ENCODE results near the gene OTOF.

Gene OTOF

GRCh38 chr2:26516246-26516645 is 38.3 kb upstream of the OTOF start:
- no peaks in the 10 kb centered on the region for H3K79me2 ChIP-seq (ENCODE audit: control insufficient read depth, insufficient read depth, low read length)
- no peak overlapping the region for H4K8ac ChIP-seq (ENCODE audit: low read depth, low read length)
- H4K5ac ChIP-seq (ENCODE audit: low read length): no peak overlapping the region
- no peak for DNase-seq
- H2AK5ac ChIP-seq (ENCODE audit: low read length): no peak overlapping the region
- no peak overlapping the region for H3K23ac ChIP-seq (ENCODE audit: low read length)
- no peak overlapping the region for H2BK5ac ChIP-seq (ENCODE audit: low read length)
- no peak overlapping the region for H3K4ac ChIP-seq (ENCODE audit: low read depth, low read length)
- no peak overlapping the region for H3K4me3 ChIP-seq (ENCODE audit: low read length)
- no peak overlapping the region for H2BK120ac ChIP-seq (ENCODE audit: low read depth, low read length)
- no peaks in the 10 kb centered on the region for H3K36me3 ChIP-seq (ENCODE audit: control insufficient read depth, insufficient read depth, low read length)
- H3K18ac ChIP-seq (ENCODE audit: low read length): no peak overlapping the region
- H3K56ac ChIP-seq (ENCODE audit: low read length): no peak overlapping the region
- no peak overlapping the region for H3K9ac ChIP-seq (ENCODE audit: low read length)
- no peak overlapping the region for H3K4me2 ChIP-seq (ENCODE audit: low read length)
- H3K27ac ChIP-seq (ENCODE audit: low read depth, low read length): no peak overlapping the region
- H3K27me3 ChIP-seq (ENCODE audit: insufficient read depth, low read length, poor library complexity): no peaks in the 10 kb centered on the region
- no peak overlapping the region for H2BK15ac ChIP-seq (replicated peaks; ENCODE audit: low read depth)
- no CpG with 5 or more reads among the region's 10 CpGs for WGBS (ENCODE audit: extremely low coverage, insufficient coverage, low lambda C conversion rate)
- H3K4me1 ChIP-seq (ENCODE audit: control insufficient read depth, low read depth, low read length): no peaks in the 10 kb centered on the region
- H3K79me1 ChIP-seq (ENCODE audit: low read length): no peaks in the 10 kb centered on the region

- Histone ChIP-seq H3K27ac (ENCODE audit: low read depth, low read length) (no peak overlapping the region), H3K79me2 (ENCODE audit: control insufficient read depth, insufficient read depth, low read length) (no peaks in the 10 kb centered on the region), H4K5ac (ENCODE audit: low read length) (no peak overlapping the region), H3K23ac (ENCODE audit: low read length) (no peak overlapping the region), H3K9ac (ENCODE audit: low read length) (no peak overlapping the region), H3K18ac (ENCODE audit: low read length) (no peak overlapping the region), H3K79me1 (ENCODE audit: low read length) (no peaks in the 10 kb centered on the region), H3K27me3 (ENCODE audit: insufficient read depth, low read length, poor library complexity) (no peaks in the 10 kb centered on the region), H3K4me2 (ENCODE audit: low read length) (no peak overlapping the region), H3K4me3 (ENCODE audit: low read length) (no peak overlapping the region), H2BK5ac (ENCODE audit: low read length) (no peak overlapping the region), H4K8ac (ENCODE audit: low read depth, low read length) (no peak overlapping the region), H2BK120ac (ENCODE audit: low read depth, low read length) (no peak overlapping the region), H2BK15ac (replicated peaks; ENCODE audit: low read depth) (no peak overlapping the region), H3K56ac (ENCODE audit: low read length) (no peak overlapping the region), H3K36me3 (ENCODE audit: control insufficient read depth, insufficient read depth, low read length) (no peaks in the 10 kb centered on the region), H3K4ac (ENCODE audit: low read depth, low read length) (no peak overlapping the region), H3K4me1 (ENCODE audit: control insufficient read depth, low read depth, low read length) (no peaks in the 10 kb centered on the region), H2AK5ac (ENCODE audit: low read length) (no peak overlapping the region)
- no peak for DNase-seq
- no CpG with 5 or more reads among the region's 5 CpGs for WGBS (ENCODE audit: extremely low coverage, insufficient coverage, low lambda C conversion rate)
Measured at GRCh38 chr2:26515771-26516170, 37.8 kb upstream of the OTOF start.

GRCh38 chr2:26514045-26514444 is 36.1 kb upstream of the OTOF start:
- H2BK15ac ChIP-seq (replicated peaks; ENCODE audit: low read depth): no peak overlapping the region
- H3K4ac ChIP-seq (ENCODE audit: low read depth, low read length): no peak overlapping the region
- WGBS (ENCODE audit: extremely low coverage, insufficient coverage, low lambda C conversion rate): no CpG with 5 or more reads among the region's 7 CpGs
- no peaks in the 10 kb centered on the region for H3K36me3 ChIP-seq (ENCODE audit: control insufficient read depth, insufficient read depth, low read length)
- no peak overlapping the region for H3K18ac ChIP-seq (ENCODE audit: low read length)
- H4K5ac ChIP-seq (ENCODE audit: low read length): no peak overlapping the region
- H2BK5ac ChIP-seq (ENCODE audit: low read length): no peak overlapping the region
- no peak overlapping the region for H3K4me2 ChIP-seq (ENCODE audit: low read length)
- no peak overlapping the region for H4K8ac ChIP-seq (ENCODE audit: low read depth, low read length)
- no peak overlapping the region for H3K23ac ChIP-seq (ENCODE audit: low read length)
- DNase-seq: no peak
- H3K56ac ChIP-seq (ENCODE audit: low read length): no peak overlapping the region
- no peaks in the 10 kb centered on the region for H3K79me1 ChIP-seq (ENCODE audit: low read length)
- no peak overlapping the region for H3K9ac ChIP-seq (ENCODE audit: low read length)
- H2BK120ac ChIP-seq (ENCODE audit: low read depth, low read length): no peak overlapping the region
- no peaks in the 10 kb centered on the region for H3K27me3 ChIP-seq (ENCODE audit: insufficient read depth, low read length, poor library complexity)
- no peaks in the 10 kb centered on the region for H3K79me2 ChIP-seq (ENCODE audit: control insufficient read depth, insufficient read depth, low read length)
- H2AK5ac ChIP-seq (ENCODE audit: low read length): no peak overlapping the region
- no peaks in the 10 kb centered on the region for H3K4me1 ChIP-seq (ENCODE audit: control insufficient read depth, low read depth, low read length)
- no peak overlapping the region for H3K4me3 ChIP-seq (ENCODE audit: low read length)
- H3K27ac ChIP-seq (ENCODE audit: low read depth, low read length): no peak overlapping the region

GRCh38 chr2:26513261-26513660 is 35.3 kb upstream of the OTOF start:
- Histone ChIP-seq H3K4me1 (ENCODE audit: control insufficient read depth, low read depth, low read length) (no peaks in the 10 kb centered on the region), H3K79me1 (ENCODE audit: low read length) (no peaks in the 10 kb centered on the region), H4K5ac (ENCODE audit: low read length) (no peak overlapping the region), H3K4me3 (ENCODE audit: low read length) (no peak overlapping the region), H2BK120ac (ENCODE audit: low read depth, low read length) (no peak overlapping the region), H3K36me3 (ENCODE audit: control insufficient read depth, insufficient read depth, low read length) (no peaks in the 10 kb centered on the region), H3K4ac (ENCODE audit: low read depth, low read length) (no peak overlapping the region), H2AK5ac (ENCODE audit: low read length) (no peak overlapping the region), H3K4me2 (ENCODE audit: low read length) (no peak overlapping the region), H3K9ac (ENCODE audit: low read length) (no peak overlapping the region), H3K79me2 (ENCODE audit: control insufficient read depth, insufficient read depth, low read length) (no peaks in the 10 kb centered on the region), H2BK5ac (ENCODE audit: low read length) (no peak overlapping the region), H3K56ac (ENCODE audit: low read length) (no peak overlapping the region), H3K23ac (ENCODE audit: low read length) (no peak overlapping the region), H3K27ac (ENCODE audit: low read depth, low read length) (no peak overlapping the region), H3K27me3 (ENCODE audit: insufficient read depth, low read length, poor library complexity) (no peaks in the 10 kb centered on the region), H2BK15ac (replicated peaks; ENCODE audit: low read depth) (no peak overlapping the region), H3K18ac (ENCODE audit: low read length) (no peak overlapping the region), H4K8ac (ENCODE audit: low read depth, low read length) (no peak overlapping the region)
- no CpG with 5 or more reads among the region's 9 CpGs for WGBS (ENCODE audit: extremely low coverage, insufficient coverage, low lambda C conversion rate)
- no peak for DNase-seq

- Histone ChIP-seq H3K4me2 (ENCODE audit: low read length) (no peak overlapping the region), H3K23ac (ENCODE audit: low read length) (no peak overlapping the region), H2BK120ac (ENCODE audit: low read depth, low read length) (no peak overlapping the region), H3K36me3 (ENCODE audit: control insufficient read depth, insufficient read depth, low read length) (no peaks in the 10 kb centered on the region), H3K9ac (ENCODE audit: low read length) (no peak overlapping the region), H3K4me1 (ENCODE audit: control insufficient read depth, low read depth, low read length) (no peaks in the 10 kb centered on the region), H2BK15ac (replicated peaks; ENCODE audit: low read depth) (no peak overlapping the region), H3K79me2 (ENCODE audit: control insufficient read depth, insufficient read depth, low read length) (no peaks in the 10 kb centered on the region), H4K5ac (ENCODE audit: low read length) (no peak overlapping the region), H2BK5ac (ENCODE audit: low read length) (no peak overlapping the region), H3K56ac (ENCODE audit: low read length) (no peak overlapping the region), H3K79me1 (ENCODE audit: low read length) (no peaks in the 10 kb centered on the region), H3K4me3 (ENCODE audit: low read length) (no peak overlapping the region), H3K4ac (ENCODE audit: low read depth, low read length) (no peak overlapping the region), H3K27me3 (ENCODE audit: insufficient read depth, low read length, poor library complexity) (no peaks in the 10 kb centered on the region), H3K27ac (ENCODE audit: low read depth, low read length) (no peak overlapping the region), H2AK5ac (ENCODE audit: low read length) (no peak overlapping the region), H3K18ac (ENCODE audit: low read length) (no peak overlapping the region), H4K8ac (ENCODE audit: low read depth, low read length) (no peak overlapping the region)
- no peak for DNase-seq
- WGBS (ENCODE audit: extremely low coverage, insufficient coverage, low lambda C conversion rate): no CpG with 5 or more reads among the region's 7 CpGs
Measured at GRCh38 chr2:26511466-26511865, 33.5 kb upstream of the OTOF start.

GRCh38 chr2:26510344-26510973 is 32.5 kb upstream of the OTOF start:
- Histone ChIP-seq H3K27me3 (ENCODE audit: insufficient read depth, low read length, poor library complexity) (no peaks in the 10 kb centered on the region), H4K5ac (ENCODE audit: low read length) (no peak overlapping the region), H3K4me3 (ENCODE audit: low read length) (no peak overlapping the region), H2BK120ac (ENCODE audit: low read depth, low read length) (no peak overlapping the region), H2BK5ac (ENCODE audit: low read length) (no peak overlapping the region), H3K4me2 (ENCODE audit: low read length) (no peak overlapping the region), H3K4ac (ENCODE audit: low read depth, low read length) (no peak overlapping the region), H3K9ac (ENCODE audit: low read length) (no peak overlapping the region), H3K23ac (ENCODE audit: low read length) (no peak overlapping the region), H4K8ac (ENCODE audit: low read depth, low read length) (no peak overlapping the region), H3K79me2 (ENCODE audit: control insufficient read depth, insufficient read depth, low read length) (no peaks in the 10 kb centered on the region), H3K36me3 (ENCODE audit: control insufficient read depth, insufficient read depth, low read length) (no peaks in the 10 kb centered on the region), H3K18ac (ENCODE audit: low read length) (no peak overlapping the region), H3K4me1 (ENCODE audit: control insufficient read depth, low read depth, low read length) (no peaks in the 10 kb centered on the region), H3K79me1 (ENCODE audit: low read length) (no peaks in the 10 kb centered on the region), H2BK15ac (replicated peaks; ENCODE audit: low read depth) (no peak overlapping the region), H3K56ac (ENCODE audit: low read length) (no peak overlapping the region), H3K27ac (ENCODE audit: low read depth, low read length) (no peak overlapping the region), H2AK5ac (ENCODE audit: low read length) (no peak overlapping the region)
- no CpG with 5 or more reads among the region's 21 CpGs for WGBS (ENCODE audit: extremely low coverage, insufficient coverage, low lambda C conversion rate)
- DNase-seq: no peak

Data from mesendoderm (in vitro differentiated cells).